HPDE6-E6E7 (cell line): ENCODE results near the gene TTC32.
A peak's percentile ranks its signal among the peaks of the same experiment; 100 is the strongest.

Experiments used
- DNase-seq: peaks from one replicate; pipeline ENCODE4 v3.0.0; 2011; ENCODE audit warnings: missing footprints; ENCODE audit errors: extremely low spot score

TTC32 gene

GRCh38 chr2:19854596-19855541, 46.9 kb downstream of the TTC32 start:
- no peak for DNase-seq

- DNase-seq = peak; percentile 56
Observed at GRCh38 chr2:19851116-19851695, 50.6 kb downstream of the TTC32 start.

GRCh38 chr2:19850056-19851050, 51.4 kb downstream of the TTC32 start:
- peak; percentile 57 for DNase-seq

GRCh38 chr2:19848952-19849351, 52.8 kb downstream of the TTC32 start:
- no peak for DNase-seq

- DNase-seq = no peak
Observed at GRCh38 chr2:19848029-19848750, 53.6 kb downstream of the TTC32 start.

- no peak for DNase-seq
Observed at GRCh38 chr2:19847486-19847885, 54.3 kb downstream of the TTC32 start.
